H1 (cell line): Measurements from ENCODE around the gene TNNC1. TPM values are rescaled to one million over a fixed set of nuclear protein-coding genes. Genes with fewer than 3 reads are reported as not detected.

Experiments
- GABPA ChIP-seq: IDR thresholded peaks from 2 replicates; pipeline ENCODE4 v1.6.1; 2011; ENCODE audit warnings: mild to moderate bottlenecking, low read length, moderate library complexity, borderline replicate concordance; ENCODE audit not compliant: insufficient read depth
- polyA plus RNA-seq, 7 experiments: library from polyadenylated mRNA; depleted of rRNA in 3 of 7; stranded (reverse) in 5 of 7; unstranded in 2 of 7; fragments of >200 nt in 5 of 7; fragments of 200-250 nt in 2 of 7; gene quantifications; 1 replicate in 5 of 7; 2 replicates in 1 of 7; 4 replicates in 1 of 7; pipeline versions ENCODE4 v1.2.1 to v1.2.3, GENCODE V29; 2011 to 2013; ENCODE audit warnings: missing spikeins in 2 of 7, mixed read lengths in 2 of 7
- total RNA-seq: library from RNA; stranded (reverse); fragmentation: NEBNext Ultra II Directional; extraction: Animal tissue kit (Norgen Biotek cat#: 25700); gene quantifications from 2 replicates; pipeline ENCODE4 v1.2.1, GENCODE V29; 2021

The TNNC1 gene
- total and polyA plus RNA-seq, 2 of the 8 experiments (the other 6 are each of a cell fraction or from before 2014, with no cell fraction given): 5.8 to 16.4 TPM

DNA sequence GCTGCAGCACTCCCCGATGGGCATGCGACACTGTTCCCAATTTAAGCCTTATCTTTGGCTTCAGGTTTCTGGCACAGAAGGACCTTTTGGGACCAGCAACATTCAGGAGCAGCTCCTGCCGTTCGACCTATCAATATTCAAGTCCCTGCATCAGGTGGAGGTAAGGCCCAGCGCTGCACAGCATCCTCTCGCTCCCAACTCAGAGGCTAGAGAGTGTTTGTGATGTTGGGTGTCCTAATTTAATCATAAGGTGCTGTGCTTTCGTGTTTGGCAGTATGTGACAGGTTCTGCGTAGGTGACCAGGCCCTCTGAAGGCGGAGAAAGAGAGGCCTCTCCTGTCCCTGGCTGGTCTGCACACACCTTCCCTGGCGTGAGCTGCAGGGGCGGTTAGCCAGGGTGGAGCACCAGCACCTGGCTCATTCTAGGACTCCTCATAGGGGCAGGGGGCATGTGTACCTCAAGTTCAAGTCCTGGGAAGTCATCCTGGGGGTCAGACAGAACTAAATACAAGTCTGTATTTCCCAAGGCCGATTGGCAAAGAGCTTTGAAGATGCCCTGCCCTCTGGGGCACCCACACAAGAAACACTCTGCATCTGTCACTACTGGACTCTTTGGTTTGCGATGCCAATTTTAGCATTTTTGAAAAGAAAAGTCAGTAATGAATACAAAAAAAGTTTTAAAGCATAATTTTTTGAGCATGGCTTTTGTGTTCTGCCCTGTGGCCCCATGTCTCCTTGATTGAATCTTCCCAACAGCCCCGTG lies 18.6 kb upstream of the TNNC1 start (continued):
- TF ChIP-seq GABPA: no peak
